ENCODE results near the gene FIS1. TPM values are rescaled to one million over a fixed set of nuclear protein-coding genes. Genes with fewer than 3 reads are reported as not detected.
A peak's percentile ranks its signal among the peaks of the same experiment; 100 is the strongest.

Gene FIS1
- total RNA-seq, 3 donors from 2014 or later (not counting 1 experiment from before 2014, with no cell fraction given), result 99.9 to 119 (median 105) TPM

DNA sequence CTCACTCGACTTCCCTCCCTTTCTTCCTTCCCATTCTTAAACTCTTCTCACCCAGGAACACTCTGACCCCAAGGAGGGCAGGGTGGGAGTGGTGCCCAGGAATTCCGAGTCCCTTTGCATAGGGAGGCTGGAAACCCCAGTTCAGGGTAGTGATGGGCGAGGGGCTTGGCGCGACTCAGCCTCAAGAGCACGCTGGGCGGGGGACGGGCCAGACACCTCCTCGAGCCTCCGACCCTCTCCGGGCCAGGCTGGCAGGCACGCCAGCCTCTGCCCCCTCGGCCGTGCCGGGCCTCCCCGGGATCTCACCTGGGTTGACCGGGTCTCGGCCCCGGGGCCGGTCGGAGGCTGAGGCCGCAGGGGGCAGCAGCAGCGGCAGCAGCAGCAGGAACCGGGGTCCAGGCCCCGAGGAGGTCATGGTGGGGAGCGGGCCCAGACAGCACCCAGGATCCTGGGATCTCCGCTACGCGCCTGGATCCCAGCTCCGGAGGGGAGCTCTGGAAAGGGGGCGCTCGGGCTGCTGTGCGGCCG lies 28.0 kb downstream of the FIS1 start:
- Histone ChIP-seq H3K27ac (ENCODE audit: low read length) (peak overlapping the region; percentile 82), H3K27me3 (ENCODE audit: control insufficient read depth, insufficient read depth, low read length) (no peaks in the 10 kb centered on the region), H3K36me3 (ENCODE audit: control insufficient read depth, insufficient read depth, low read length) (peaks cover 9% of the 10 kb centered on the region), H3K9me3 (ENCODE audit: control insufficient read depth, insufficient read depth, low read length) (no peaks in the 10 kb centered on the region), H3K4me3 (ENCODE audit: low read length) (peak overlapping the region; percentile 81), H3K4me1 (ENCODE audit: control insufficient read depth, insufficient read depth, low read length) (peaks cover 25% of the 10 kb centered on the region)
- peaks cover 39 to 52% of the 10 kb centered on the region in 2 donors for H3K4me1 Mint-ChIP-seq
- H3K27me3 Mint-ChIP-seq (ENCODE audit: low read depth in 2 of 2), result no peaks in the 10 kb centered on the region
- DNase-seq, result peak; percentile 21 to 23
- intact Hi-C loops (cut with micrococcal nuclease), result loop anchor here (1.0 kb wide), 1 partner anchor 27 kb away; no protein-coding TSS in a partner anchor
- H3K9me3 Mint-ChIP-seq, result no peaks in the 10 kb centered on the region
- 3% methylated on average over 34 of the region's 34 CpGs for WGBS (ENCODE audit: insufficient coverage)
- peak overlapping the region; percentile 94 to 97 for H3K27ac Mint-ChIP-seq
- peak; percentile 2 to 5 (median 3) for ATAC-seq
- H3K36me3 Mint-ChIP-seq, result no peaks in the 10 kb centered on the region
- TF ChIP-seq, protein P1, sequence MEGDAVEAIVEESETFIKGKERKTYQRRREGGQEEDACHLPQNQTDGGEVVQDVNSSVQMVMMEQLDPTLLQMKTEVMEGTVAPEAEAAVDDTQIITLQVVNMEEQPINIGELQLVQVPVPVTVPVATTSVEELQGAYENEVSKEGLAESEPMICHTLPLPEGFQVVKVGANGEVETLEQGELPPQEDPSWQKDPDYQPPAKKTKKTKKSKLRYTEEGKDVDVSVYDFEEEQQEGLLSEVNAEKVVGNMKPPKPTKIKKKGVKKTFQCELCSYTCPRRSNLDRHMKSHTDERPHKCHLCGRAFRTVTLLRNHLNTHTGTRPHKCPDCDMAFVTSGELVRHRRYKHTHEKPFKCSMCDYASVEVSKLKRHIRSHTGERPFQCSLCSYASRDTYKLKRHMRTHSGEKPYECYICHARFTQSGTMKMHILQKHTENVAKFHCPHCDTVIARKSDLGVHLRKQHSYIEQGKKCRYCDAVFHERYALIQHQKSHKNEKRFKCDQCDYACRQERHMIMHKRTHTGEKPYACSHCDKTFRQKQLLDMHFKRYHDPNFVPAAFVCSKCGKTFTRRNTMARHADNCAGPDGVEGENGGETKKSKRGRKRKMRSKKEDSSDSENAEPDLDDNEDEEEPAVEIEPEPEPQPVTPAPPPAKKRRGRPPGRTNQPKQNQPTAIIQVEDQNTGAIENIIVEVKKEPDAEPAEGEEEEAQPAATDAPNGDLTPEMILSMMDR (IDR thresholded peaks at IDR 0.05), result no peak
- H3K4me3 Mint-ChIP-seq, result peak overlapping the region; percentile 96

DNA sequence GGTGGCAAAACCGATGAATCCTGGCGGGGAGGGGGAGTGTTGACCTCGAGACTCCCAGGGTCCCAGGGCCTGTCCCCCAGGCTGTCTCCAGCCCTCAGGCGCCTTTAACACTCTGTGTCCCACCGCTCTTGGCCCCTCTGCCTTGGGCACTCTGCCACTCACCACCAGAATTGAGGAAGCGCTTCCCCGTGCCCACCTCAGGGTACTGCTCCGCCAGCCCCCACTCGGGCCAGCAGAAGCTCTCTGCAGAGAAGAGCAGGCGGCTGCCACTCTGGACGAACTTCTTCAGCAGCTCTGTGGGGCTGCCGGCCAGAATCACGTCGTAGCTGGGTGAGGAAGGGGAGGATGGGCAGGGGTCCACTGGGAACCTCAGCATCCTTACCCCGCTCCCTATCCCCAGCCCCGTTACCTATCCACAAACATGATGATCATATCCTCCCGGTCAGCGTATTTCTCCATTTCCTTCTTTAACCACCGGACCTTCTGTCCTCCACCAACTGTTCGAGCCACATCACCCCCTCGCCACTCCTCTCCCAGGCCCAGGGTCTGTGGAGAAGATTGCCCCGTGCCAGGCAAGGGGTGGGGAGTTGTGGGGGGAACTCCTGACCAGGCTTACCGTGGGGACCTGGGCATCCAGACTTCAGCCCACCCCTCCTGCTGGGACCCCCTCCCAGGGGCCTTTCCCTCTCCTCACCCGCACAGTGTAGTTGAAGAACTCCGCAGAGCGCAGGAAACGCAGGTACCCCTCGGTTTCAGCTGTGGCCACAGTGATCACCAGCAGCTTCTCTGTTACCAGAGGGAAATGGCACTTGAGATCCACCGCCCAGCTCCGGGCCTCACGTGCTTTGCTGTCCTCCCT lies 28.7 kb downstream of the FIS1 start:
- DNase-seq, result peak; percentile 19 to 24

DNA sequence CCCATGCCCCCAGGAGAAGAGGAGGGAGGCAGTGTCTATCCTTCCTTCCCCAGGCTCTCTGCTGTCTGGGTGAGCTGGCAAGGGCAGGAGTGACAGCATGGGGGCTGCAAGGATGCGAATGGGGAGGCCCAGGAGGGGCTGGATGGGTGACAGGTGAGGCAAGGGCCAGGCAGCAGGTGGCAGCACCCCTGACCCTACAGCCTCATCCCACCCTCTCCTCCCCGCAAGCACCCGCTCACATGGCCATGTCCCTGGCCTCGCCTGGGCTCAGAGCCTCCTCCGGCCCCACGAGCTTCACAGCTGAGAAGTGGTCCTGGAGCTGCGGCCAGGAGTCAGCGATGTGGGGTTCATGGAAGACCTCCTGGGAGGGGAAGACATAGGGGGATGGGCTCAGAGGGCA lies 32.9 kb downstream of the FIS1 start:
- ATAC-seq (no peak), DNase-seq (no peak)
- peaks cover 24% of the 10 kb centered on the region for H3K36me3 ChIP-seq (ENCODE audit: control insufficient read depth, insufficient read depth, low read length)
- peaks cover 12% of the 10 kb centered on the region for H3K4me1 ChIP-seq (ENCODE audit: control insufficient read depth, insufficient read depth, low read length)
- Mint-ChIP-seq H3K4me3 (no peak overlapping the region), H3K9me3 (no peaks in the 10 kb centered on the region), H3K36me3 (no peaks in the 10 kb centered on the region), H3K27ac (no peak overlapping the region), H3K4me1 (peaks cover 13 to 14% of the 10 kb centered on the region in 2 donors), H3K27me3 (ENCODE audit: low read depth in 2 of 2) (no peaks in the 10 kb centered on the region)
- no peak overlapping the region for H3K27ac ChIP-seq (ENCODE audit: low read length)
- WGBS (ENCODE audit: insufficient coverage), result 99% methylated on average over 8 of the region's 8 CpGs
- TF ChIP-seq, protein P1 (IDR thresholded peaks at IDR 0.05), result no peak
- H3K9me3 ChIP-seq (ENCODE audit: control insufficient read depth, insufficient read depth, low read length), result no peaks in the 10 kb centered on the region
- intact Hi-C loops (cut with micrococcal nuclease), result no loop called here
- H3K27me3 ChIP-seq (ENCODE audit: control insufficient read depth, insufficient read depth, low read length), result no peaks in the 10 kb centered on the region
- H3K4me3 ChIP-seq (ENCODE audit: low read length), result no peak overlapping the region

More for the DNA sequence above, 28.7 kb downstream of the FIS1 start:
- H3K4me3 ChIP-seq (ENCODE audit: low read length), result peak overlapping the region; percentile 81
- H3K4me1 ChIP-seq (ENCODE audit: control insufficient read depth, insufficient read depth, low read length), result peaks cover 25% of the 10 kb centered on the region
- Mint-ChIP-seq H3K27ac (peak overlapping the region; percentile 94 to 97), H3K4me1 (peaks cover 34 to 45% of the 10 kb centered on the region in 2 donors), H3K9me3 (no peaks in the 10 kb centered on the region), H3K4me3 (peak overlapping the region; percentile 96), H3K27me3 (ENCODE audit: low read depth in 2 of 2) (no peaks in the 10 kb centered on the region), H3K36me3 (no peaks in the 10 kb centered on the region)
- WGBS (ENCODE audit: insufficient coverage), result 66% methylated on average over 26 of the region's 31 CpGs
- H3K27ac ChIP-seq (ENCODE audit: low read length), result peak overlapping the region; percentile 82
- TF ChIP-seq, protein P1 (IDR thresholded peaks at IDR 0.05), result no peak
- H3K27me3 ChIP-seq (ENCODE audit: control insufficient read depth, insufficient read depth, low read length), result no peaks in the 10 kb centered on the region
- intact Hi-C loops (cut with micrococcal nuclease), result no loop called here
- no peaks in the 10 kb centered on the region for H3K9me3 ChIP-seq (ENCODE audit: control insufficient read depth, insufficient read depth, low read length)
- peaks cover 15% of the 10 kb centered on the region for H3K36me3 ChIP-seq (ENCODE audit: control insufficient read depth, insufficient read depth, low read length)
- no peak for ATAC-seq
